IMR-90 (cell line): Measurements from ENCODE around the gene SNX7.

Experiments
- BHLHE40 ChIP-seq: fragments of 150-350 bp; IDR thresholded peaks from 2 replicates; pipeline ENCODE4 v1.6.1; 2016; ENCODE audit warnings: mild to moderate bottlenecking, low read depth, low read length
- CHD1 ChIP-seq: IDR thresholded peaks from 2 replicates; pipeline ENCODE4 v1.6.1; 2012; ENCODE audit warnings: low read depth, low read length, improper control_type of control experiment
- CTCF ChIP-seq: conservative IDR thresholded peaks from 2 replicates; pipeline ENCODE4 v1.5.1; 2012; ENCODE audit warnings: mild to moderate bottlenecking, low read depth, low read length, improper control_type of control experiment
- MAZ ChIP-seq: IDR thresholded peaks from 2 replicates; pipeline ENCODE4 v1.6.1; 2012; ENCODE audit warnings: low read depth, mild to moderate bottlenecking, low read length, improper control_type of control experiment, moderate library complexity, borderline replicate concordance
- MXI1 ChIP-seq: IDR thresholded peaks from 2 replicates; pipeline ENCODE4 v1.6.1; 2012; ENCODE audit warnings: low read depth, mild to moderate bottlenecking, low read length, moderate library complexity, borderline replicate concordance
- POLR2A ChIP-seq: IDR thresholded peaks from 2 replicates; pipeline ENCODE4 v1.6.1; 2012; ENCODE audit warnings: mild to moderate bottlenecking, low read depth, low read length
- RAD21 ChIP-seq: IDR thresholded peaks from 2 replicates; pipeline ENCODE4 v1.6.1; 2012; ENCODE audit warnings: low read length, improper control_type of control experiment
- RCOR1 ChIP-seq: IDR thresholded peaks from 2 replicates; pipeline ENCODE4 v1.6.1; 2012; ENCODE audit warnings: mild to moderate bottlenecking, low read length, improper control_type of control experiment; ENCODE audit not compliant: insufficient replicate concordance
- RFX5 ChIP-seq: IDR thresholded peaks from 2 replicates; pipeline ENCODE4 v1.8.0; 2012; ENCODE audit warnings: low read depth, mild to moderate bottlenecking, low read length, moderate library complexity
- SMC3 ChIP-seq: fragments of 150-350 bp; IDR thresholded peaks from 2 replicates; pipeline ENCODE4 v1.6.1; 2016; ENCODE audit warnings: low read depth, mild to moderate bottlenecking, antibody characterized with exemption, low read length, moderate library complexity
- TF ChIP-seq, protein P1 (sequence below): fragments of 150-350 bp; IDR thresholded peaks from 2 replicates; pipeline ENCODE4 v1.6.1; 2016; ENCODE audit warnings: low read depth, mild to moderate bottlenecking, low read length, moderate library complexity, borderline replicate concordance
- TF ChIP-seq, protein P2 (sequence below): fragments of 150-350 bp; IDR thresholded peaks from 2 replicates; pipeline ENCODE4 v1.6.1; 2017; ENCODE audit warnings: mild to moderate bottlenecking, antibody characterized with exemption, low read length, low read depth

- TF ChIP-seq CHD1 (no peak), CTCF (no peak), POLR2A (no peak), RAD21 (no peak), RFX5 (no peak), BHLHE40 (no peak), SMC3 (no peak), RCOR1 (no peak), MXI1 (no peak), MAZ (no peak)
- TF ChIP-seq, protein P1, sequence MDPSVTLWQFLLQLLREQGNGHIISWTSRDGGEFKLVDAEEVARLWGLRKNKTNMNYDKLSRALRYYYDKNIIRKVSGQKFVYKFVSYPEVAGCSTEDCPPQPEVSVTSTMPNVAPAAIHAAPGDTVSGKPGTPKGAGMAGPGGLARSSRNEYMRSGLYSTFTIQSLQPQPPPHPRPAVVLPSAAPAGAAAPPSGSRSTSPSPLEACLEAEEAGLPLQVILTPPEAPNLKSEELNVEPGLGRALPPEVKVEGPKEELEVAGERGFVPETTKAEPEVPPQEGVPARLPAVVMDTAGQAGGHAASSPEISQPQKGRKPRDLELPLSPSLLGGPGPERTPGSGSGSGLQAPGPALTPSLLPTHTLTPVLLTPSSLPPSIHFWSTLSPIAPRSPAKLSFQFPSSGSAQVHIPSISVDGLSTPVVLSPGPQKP: no peak
- TF ChIP-seq, protein P2, sequence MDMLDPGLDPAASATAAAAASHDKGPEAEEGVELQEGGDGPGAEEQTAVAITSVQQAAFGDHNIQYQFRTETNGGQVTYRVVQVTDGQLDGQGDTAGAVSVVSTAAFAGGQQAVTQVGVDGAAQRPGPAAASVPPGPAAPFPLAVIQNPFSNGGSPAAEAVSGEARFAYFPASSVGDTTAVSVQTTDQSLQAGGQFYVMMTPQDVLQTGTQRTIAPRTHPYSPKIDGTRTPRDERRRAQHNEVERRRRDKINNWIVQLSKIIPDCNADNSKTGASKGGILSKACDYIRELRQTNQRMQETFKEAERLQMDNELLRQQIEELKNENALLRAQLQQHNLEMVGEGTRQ: no peak
Observed at GRCh38 chr1:98674075-98674781, 12.7 kb downstream of the SNX7 start.
